ENCODE results near the gene CYP27C1. TPM values are rescaled to one million over a fixed set of nuclear protein-coding genes. Genes with fewer than 3 reads are reported as not detected.

CYP27C1 gene
- polyA plus RNA-seq, 2 of the 4 experiments (the other 2 are of a cell fraction): 2.2 to 4.6 TPM

DNA sequence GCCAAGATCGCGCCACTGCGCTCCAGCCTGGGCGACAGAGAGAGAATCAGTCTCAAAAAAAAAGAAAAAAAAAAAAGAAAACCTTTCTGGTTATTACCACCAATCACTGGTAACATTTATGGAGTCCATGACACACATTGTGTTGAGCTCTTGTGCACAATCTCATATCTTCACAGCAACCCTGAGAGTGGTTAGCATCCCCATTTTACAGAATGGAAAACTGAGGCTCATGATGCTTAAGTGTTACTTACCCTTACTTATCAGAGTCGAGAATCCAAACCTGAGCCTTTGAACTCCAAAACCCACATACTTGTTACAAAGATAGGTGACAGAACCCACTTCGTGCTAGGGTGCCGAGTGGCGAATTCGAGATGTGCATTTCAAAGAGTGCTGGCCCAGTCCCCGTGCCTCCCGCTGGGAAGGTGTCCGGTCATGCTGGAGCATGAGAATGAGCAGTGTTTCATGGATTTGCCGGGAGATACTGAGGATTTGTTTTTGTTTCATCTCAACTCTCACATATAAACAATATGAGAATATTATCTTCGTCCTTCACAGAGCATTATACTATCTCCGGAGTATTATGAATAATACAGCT, 50.9 kb downstream of the CYP27C1 start (continued):
- TF ChIP-seq, protein P1, sequence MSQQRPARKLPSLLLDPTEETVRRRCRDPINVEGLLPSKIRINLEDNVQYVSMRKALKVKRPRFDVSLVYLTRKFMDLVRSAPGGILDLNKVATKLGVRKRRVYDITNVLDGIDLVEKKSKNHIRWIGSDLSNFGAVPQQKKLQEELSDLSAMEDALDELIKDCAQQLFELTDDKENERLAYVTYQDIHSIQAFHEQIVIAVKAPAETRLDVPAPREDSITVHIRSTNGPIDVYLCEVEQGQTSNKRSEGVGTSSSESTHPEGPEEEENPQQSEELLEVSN (IDR thresholded peaks at IDR 0.05; ENCODE audit: borderline replicate concordance, low read depth): no peak
- TF ChIP-seq, protein P2, sequence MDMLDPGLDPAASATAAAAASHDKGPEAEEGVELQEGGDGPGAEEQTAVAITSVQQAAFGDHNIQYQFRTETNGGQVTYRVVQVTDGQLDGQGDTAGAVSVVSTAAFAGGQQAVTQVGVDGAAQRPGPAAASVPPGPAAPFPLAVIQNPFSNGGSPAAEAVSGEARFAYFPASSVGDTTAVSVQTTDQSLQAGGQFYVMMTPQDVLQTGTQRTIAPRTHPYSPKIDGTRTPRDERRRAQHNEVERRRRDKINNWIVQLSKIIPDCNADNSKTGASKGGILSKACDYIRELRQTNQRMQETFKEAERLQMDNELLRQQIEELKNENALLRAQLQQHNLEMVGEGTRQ (IDR thresholded peaks at IDR 0.05): no peak
- TF ChIP-seq ZC3H11A (IDR thresholded peaks at IDR 0.05): no peak
- no peak for TF ChIP-seq EP300 (IDR thresholded peaks at IDR 0.05)
- TF ChIP-seq, protein P3, sequence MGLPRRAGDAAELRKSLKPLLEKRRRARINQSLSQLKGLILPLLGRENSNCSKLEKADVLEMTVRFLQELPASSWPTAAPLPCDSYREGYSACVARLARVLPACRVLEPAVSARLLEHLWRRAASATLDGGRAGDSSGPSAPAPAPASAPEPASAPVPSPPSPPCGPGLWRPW (IDR thresholded peaks at IDR 0.05): no peak
- no peak for TF ChIP-seq JUNB (IDR thresholded peaks at IDR 0.05)

DNA sequence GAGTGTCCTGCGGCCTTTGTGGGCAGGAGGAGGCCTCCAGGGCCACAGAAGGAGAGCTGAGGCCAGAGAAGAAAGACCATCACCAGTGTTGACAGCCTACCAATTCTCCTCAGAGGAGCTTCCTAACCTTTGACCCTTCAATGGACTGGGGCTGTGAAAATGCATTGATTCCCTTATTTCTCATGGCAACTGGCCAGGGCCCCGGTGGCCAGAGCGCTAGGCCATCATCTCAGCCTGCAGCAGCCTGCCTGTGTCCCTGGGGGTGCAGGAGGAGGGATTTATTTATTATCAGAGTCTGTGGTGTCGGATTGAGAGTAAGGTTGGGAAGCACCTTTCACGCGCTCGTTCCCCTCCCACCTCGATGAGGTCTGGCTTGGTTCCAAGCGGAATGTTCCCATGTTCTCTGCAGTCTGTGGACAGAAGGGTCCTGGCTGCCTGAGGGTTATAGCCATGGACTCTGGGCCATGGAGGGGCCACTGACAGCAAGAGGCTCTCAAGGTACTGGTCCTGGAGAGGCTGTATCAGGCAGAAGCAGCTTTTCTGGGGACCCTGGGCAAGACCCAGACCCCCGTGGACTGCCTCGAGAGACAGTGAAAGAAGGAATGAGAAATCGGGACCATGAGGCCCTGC, 53.8 kb downstream of the CYP27C1 start:
- Histone ChIP-seq H3K4me3 (no peak overlapping the region), H3K4me2 (no peak overlapping the region), H3K9me3 (no peaks in the 10 kb centered on the region), H3K27ac (no peak overlapping the region), H3K4me1 (peaks cover 20% of the 10 kb centered on the region)
- ChIA-PET POLR2A (no interaction called here), CTCF (interaction anchor here (1.2 to 2.1 kb wide), 6 partner anchors 8 to 116 kb away, joined by 3 to 10 read pairs (median 4); no protein-coding TSS in a partner anchor)
- no peak for TF ChIP-seq RCOR1 (IDR thresholded peaks at IDR 0.05; ENCODE audit: low read depth, low read length)
- TF ChIP-seq, protein P4, sequence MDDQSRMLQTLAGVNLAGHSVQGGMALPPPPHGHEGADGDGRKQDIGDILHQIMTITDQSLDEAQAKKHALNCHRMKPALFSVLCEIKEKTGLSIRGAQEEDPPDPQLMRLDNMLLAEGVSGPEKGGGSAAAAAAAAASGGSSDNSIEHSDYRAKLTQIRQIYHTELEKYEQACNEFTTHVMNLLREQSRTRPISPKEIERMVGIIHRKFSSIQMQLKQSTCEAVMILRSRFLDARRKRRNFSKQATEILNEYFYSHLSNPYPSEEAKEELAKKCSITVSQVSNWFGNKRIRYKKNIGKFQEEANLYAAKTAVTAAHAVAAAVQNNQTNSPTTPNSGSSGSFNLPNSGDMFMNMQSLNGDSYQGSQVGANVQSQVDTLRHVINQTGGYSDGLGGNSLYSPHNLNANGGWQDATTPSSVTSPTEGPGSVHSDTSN (IDR thresholded peaks at IDR 0.05): no peak
- TF ChIP-seq ZFP36 (IDR thresholded peaks at IDR 0.05; ENCODE audit: borderline replicate concordance, partially characterized antibody): no peak
- TF ChIP-seq EP300 (IDR thresholded peaks at IDR 0.05): no peak
- ATAC-seq: no peak
- FAIRE-seq: no peak
- DNase-seq (ENCODE audit: low read depth in 1 of 2, low spot score in 1 of 2): no peak
- WGBS (ENCODE audit: missing lambda C conversion rate): 69% methylated on average over 12 of the region's 12 CpGs

DNA sequence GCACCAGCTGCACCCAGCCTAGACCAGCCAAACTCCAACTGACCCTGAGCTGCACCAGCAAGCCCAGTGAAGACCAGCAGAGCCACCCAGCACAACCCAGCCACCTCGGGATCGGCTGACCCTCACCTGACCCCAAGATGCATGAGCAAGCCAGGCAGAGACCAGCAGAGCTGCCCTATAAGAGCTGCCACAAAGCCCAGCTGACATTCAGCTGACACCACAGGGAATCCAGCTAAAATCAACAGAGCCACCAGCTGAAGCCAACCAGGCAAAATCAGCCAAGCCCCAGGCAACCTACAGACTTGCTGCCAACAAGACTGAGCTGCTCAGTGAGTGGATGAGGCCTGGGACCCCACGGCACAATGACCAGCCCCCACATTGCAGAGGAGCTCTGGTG, 54.6 kb downstream of the CYP27C1 start:
- Histone ChIP-seq H3K4me2 (no peak overlapping the region), H3K4me3 (no peak overlapping the region), H3K27ac (peak overlapping the region in 1 of 2 experiments; percentile 32; a peak in 2 of 6 replicates), H3K4me1 (peaks cover 16% of the 10 kb centered on the region), H3K9me3 (no peaks in the 10 kb centered on the region)
- DNase-seq (ENCODE audit: low read depth in 1 of 2, low spot score in 1 of 2) (no peak), ATAC-seq (peak in 1 of 2 experiments; percentile 37; a peak in 3 of 6 replicates), FAIRE-seq (no peak)
- TF ChIP-seq EHF (CRISPR knock-in tag; IDR thresholded peaks at IDR 0.05) (no peak), MAFK (IDR thresholded peaks at IDR 0.05; ENCODE audit: partially characterized antibody) (no peak), CEBPB (IDR thresholded peaks at IDR 0.05) (no peak), ESRRA (IDR thresholded peaks at IDR 0.05; ENCODE audit: borderline replicate concordance, low read length) (no peak), ZNF302 (CRISPR knock-in tag; IDR thresholded peaks at IDR 0.05) (no peak), RAD21 (conservative IDR thresholded peaks at IDR 0.05 in 1 of 2, IDR thresholded peaks at IDR 0.05 in 1 of 2) (no peak), SREBF2 (IDR thresholded peaks at IDR 0.05) (no peak)
- 14% methylated on average over 1 of the region's 3 CpGs for WGBS (ENCODE audit: missing lambda C conversion rate)
- POLR2A ChIA-PET: no interaction called here
- CTCF ChIA-PET: interaction anchor here (1.2 to 2.1 kb wide), 6 partner anchors 9 to 115 kb away, joined by 3 to 10 read pairs (median 4); no protein-coding TSS in a partner anchor
